ENCODE results near the gene RNF5. TPM values are rescaled to one million over a fixed set of nuclear protein-coding genes. Genes with fewer than 3 reads are reported as not detected.
A peak's percentile ranks its signal among the peaks of the same experiment; 100 is the strongest.

Gene RNF5
- total and polyA plus RNA-seq, 9 of the 15 experiments (the other 6 are each of a cell fraction or from before 2014, with no cell fraction given): 62.2 to 245 (median 129) TPM

DNA sequence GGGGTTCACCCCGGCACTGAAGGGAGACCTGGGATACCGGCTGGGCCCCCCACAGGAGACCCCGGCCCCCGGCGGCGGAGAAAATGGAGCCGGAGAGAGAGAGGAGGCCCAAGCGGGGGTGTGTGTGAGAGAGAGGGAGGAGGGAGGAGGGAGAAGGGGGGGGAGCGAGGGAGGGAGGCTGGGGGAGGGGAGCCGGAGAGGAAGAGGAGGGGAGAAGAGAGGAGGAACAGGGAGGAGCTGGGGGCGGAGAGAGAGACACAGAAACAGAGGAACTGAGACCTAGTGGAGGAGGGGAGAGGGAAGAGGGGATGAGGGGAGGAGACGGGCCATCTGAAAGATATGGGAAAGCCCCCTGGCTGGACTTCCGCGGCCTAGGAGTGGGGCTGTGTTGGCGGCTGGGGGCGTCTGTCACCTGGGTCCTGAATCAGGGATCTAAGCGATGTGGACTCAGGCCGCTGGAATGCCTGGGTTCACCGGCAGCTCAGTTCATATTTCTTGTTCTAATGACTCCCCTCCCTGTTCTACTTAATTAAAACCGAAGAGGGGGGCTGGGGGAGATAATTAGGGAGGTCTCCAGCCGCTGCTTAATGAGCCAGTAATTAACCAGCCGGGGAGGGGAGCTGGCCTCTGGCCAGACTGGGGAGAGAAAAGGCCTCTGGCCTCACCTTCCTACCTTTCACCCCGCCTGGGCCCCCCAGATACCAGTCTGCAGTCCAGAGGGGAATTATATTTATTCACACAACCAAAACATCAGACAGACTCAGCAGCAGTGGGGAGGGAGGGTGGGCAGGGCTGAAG, 12.0 kb downstream of the RNF5 start, which contains the start of gene PBX2 (continued):
- TF ChIP-seq, protein P1, sequence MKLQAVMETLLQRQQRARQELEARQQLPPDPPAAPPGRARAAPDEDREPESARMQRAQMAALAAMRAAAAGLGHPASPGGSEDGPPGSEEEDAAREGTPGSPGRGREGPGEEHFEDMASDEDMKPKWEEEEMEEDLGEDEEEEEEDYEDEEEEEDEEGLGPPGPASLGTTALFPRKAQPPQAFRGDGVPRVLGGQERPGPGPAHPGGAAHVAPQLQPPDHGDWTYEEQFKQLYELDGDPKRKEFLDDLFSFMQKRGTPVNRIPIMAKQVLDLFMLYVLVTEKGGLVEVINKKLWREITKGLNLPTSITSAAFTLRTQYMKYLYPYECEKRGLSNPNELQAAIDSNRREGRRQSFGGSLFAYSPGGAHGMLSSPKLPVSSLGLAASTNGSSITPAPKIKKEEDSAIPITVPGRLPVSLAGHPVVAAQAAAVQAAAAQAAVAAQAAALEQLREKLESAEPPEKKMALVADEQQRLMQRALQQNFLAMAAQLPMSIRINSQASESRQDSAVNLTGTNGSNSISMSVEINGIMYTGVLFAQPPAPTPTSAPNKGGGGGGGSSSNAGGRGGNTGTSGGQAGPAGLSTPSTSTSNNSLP (IDR thresholded peaks at IDR 0.05; ENCODE audit: borderline replicate concordance, low read depth, low read length): no peak
- no peak for TF ChIP-seq SREBF2 (CRISPR knock-in tag; IDR thresholded peaks at IDR 0.05)
- TF ChIP-seq SAFB (IDR thresholded peaks at IDR 0.05; ENCODE audit: borderline replicate concordance, low read depth, low read length): no peak
- peak; percentile 75 for TF ChIP-seq RBM39 (optimal IDR thresholded peaks at IDR 0.05; ENCODE audit: low read depth, low read length)
- TF ChIP-seq SNIP1 (IDR thresholded peaks at IDR 0.05; ENCODE audit: low read depth): no peak
- peak in 1 of 2 experiments; percentile 70; a peak in 2 of 4 replicates for TF ChIP-seq TRIM24 (IDR thresholded peaks at IDR 0.05)
- peak; percentile 61 for TF ChIP-seq ELF1 (tag; IDR thresholded peaks at IDR 0.05)
- TF ChIP-seq MXI1 (IDR thresholded peaks at IDR 0.05; ENCODE audit: low read depth, low read length): no peak
- TF ChIP-seq BRCA1 (IDR thresholded peaks at IDR 0.05): no peak
- no peak for TF ChIP-seq BRCA1 (CRISPR knock-in tag; IDR thresholded peaks at IDR 0.05)
- peak; percentile 86 for TF ChIP-seq SMARCE1 (IDR thresholded peaks at IDR 0.05)
- TF ChIP-seq, protein P2, sequence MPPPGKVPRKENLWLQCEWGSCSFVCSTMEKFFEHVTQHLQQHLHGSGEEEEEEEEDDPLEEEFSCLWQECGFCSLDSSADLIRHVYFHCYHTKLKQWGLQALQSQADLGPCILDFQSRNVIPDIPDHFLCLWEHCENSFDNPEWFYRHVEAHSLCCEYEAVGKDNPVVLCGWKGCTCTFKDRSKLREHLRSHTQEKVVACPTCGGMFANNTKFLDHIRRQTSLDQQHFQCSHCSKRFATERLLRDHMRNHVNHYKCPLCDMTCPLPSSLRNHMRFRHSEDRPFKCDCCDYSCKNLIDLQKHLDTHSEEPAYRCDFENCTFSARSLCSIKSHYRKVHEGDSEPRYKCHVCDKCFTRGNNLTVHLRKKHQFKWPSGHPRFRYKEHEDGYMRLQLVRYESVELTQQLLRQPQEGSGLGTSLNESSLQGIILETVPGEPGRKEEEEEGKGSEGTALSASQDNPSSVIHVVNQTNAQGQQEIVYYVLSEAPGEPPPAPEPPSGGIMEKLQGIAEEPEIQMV (tag; conservative IDR thresholded peaks at IDR 0.05; ENCODE audit: low read depth): no peak
- TF ChIP-seq CBFA2T3 (IDR thresholded peaks at IDR 0.05): 0 out of 2 replicates have a peak, but pooled peaks have one; percentile 14
- peak; percentile 14 for TF ChIP-seq KDM5B (IDR thresholded peaks at IDR 0.05; ENCODE audit: insufficient replicate concordance, low read depth, low read length)
- peak; percentile 27; the same call in 1 of the 2 replicates for TF ChIP-seq CXXC5 (CRISPR knock-in tag; IDR thresholded peaks at IDR 0.05)
- TF ChIP-seq EHMT2 (IDR thresholded peaks at IDR 0.05): no peak
- peak; percentile 97 for TF ChIP-seq ELF4 (CRISPR knock-in tag; IDR thresholded peaks at IDR 0.05)
- TF ChIP-seq BDP1 (IDR thresholded peaks at IDR 0.05; ENCODE audit: insufficient read depth, insufficient read length): no peak
- TF ChIP-seq, protein P3, sequence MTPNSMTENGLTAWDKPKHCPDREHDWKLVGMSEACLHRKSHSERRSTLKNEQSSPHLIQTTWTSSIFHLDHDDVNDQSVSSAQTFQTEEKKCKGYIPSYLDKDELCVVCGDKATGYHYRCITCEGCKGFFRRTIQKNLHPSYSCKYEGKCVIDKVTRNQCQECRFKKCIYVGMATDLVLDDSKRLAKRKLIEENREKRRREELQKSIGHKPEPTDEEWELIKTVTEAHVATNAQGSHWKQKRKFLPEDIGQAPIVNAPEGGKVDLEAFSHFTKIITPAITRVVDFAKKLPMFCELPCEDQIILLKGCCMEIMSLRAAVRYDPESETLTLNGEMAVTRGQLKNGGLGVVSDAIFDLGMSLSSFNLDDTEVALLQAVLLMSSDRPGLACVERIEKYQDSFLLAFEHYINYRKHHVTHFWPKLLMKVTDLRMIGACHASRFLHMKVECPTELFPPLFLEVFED (CRISPR knock-in tag; conservative IDR thresholded peaks at IDR 0.05): peak; percentile 95
- peak in 1 of 2 experiments; percentile 29; a peak in 1 of 4 replicates for TF ChIP-seq SRF (CRISPR knock-in tag; IDR thresholded peaks at IDR 0.05)
- no peak for TF ChIP-seq HNRNPLL (IDR thresholded peaks at IDR 0.05; ENCODE audit: low read depth, low read length, poor library complexity, severe bottlenecking)
- TF ChIP-seq, protein P4, sequence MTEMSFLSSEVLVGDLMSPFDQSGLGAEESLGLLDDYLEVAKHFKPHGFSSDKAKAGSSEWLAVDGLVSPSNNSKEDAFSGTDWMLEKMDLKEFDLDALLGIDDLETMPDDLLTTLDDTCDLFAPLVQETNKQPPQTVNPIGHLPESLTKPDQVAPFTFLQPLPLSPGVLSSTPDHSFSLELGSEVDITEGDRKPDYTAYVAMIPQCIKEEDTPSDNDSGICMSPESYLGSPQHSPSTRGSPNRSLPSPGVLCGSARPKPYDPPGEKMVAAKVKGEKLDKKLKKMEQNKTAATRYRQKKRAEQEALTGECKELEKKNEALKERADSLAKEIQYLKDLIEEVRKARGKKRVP (CRISPR knock-in tag; IDR thresholded peaks at IDR 0.05): no peak
- no peak for TF ChIP-seq NR2C2 (CRISPR knock-in tag; IDR thresholded peaks at IDR 0.05)
- TF ChIP-seq NR2C2 (tag; IDR thresholded peaks at IDR 0.05): peak; percentile 60
- TF ChIP-seq ZFX (CRISPR knock-in tag; IDR thresholded peaks at IDR 0.05): peak; percentile 72

Measured in K562 (cell line).